Progenitor cell of endocrine pancreas (in vitro differentiated cells): ENCODE data around the gene CALN1. TPM values are rescaled to one million over a fixed set of nuclear protein-coding genes. Genes with fewer than 3 reads are reported as not detected.
"Not testable (repeated sequence)": the region's sequence is repeated elsewhere in the genome, so short reads cannot be mapped to it uniquely, and the experiment has no call there.

Experiments used
- DNase-seq: peaks from one replicate; pipeline ENCODE4 v3.0.0; 2021; ENCODE audit warnings: low spot score; ENCODE audit not compliant: unreplicated experiment
- H3K27ac Mint-ChIP-seq: 2 replicates; pipeline ENCODE4 v1.8.0; 2021; ENCODE audit warnings: mild to moderate bottlenecking, moderate library complexity, mixed read lengths
- H3K27me3 Mint-ChIP-seq: 2 replicates; pipeline ENCODE4 v1.8.0; 2021; ENCODE audit warnings: mixed read lengths
- H3K36me3 Mint-ChIP-seq: 2 replicates; pipeline ENCODE4 v1.8.0; 2022; ENCODE audit warnings: mixed read lengths; ENCODE audit not compliant: insufficient read depth
- H3K4me1 Mint-ChIP-seq: 2 replicates; pipeline ENCODE4 v1.8.0; 2021; ENCODE audit warnings: low read depth, mixed read lengths
- H3K4me3 Mint-ChIP-seq: 2 replicates; pipeline ENCODE4 v1.8.0; 2021; ENCODE audit warnings: low read depth, mild to moderate bottlenecking, moderate library complexity, mixed read lengths
- H3K9me3 Mint-ChIP-seq: 2 replicates; pipeline ENCODE4 v1.8.0; 2021; ENCODE audit warnings: low read depth, mixed read lengths
- long read RNA-seq: library from polyadenylated mRNA; unstranded; transcript quantifications from one replicate; pipeline ENCODE4 v2.0.0, GENCODE V29; 2020
- total RNA-seq: library from RNA; stranded (reverse); gene quantifications from 2 replicates; pipeline ENCODE4 v1.2.1, GENCODE V29; 2021
- TF ChIP-seq, protein P1 (sequence below): fragments of 200-600 bp; sonication (generic); IDR thresholded peaks from one replicate; pipeline ENCODE4 v1.5.0; 2021; ENCODE audit warnings: antibody characterized with exemption, mild to moderate bottlenecking; ENCODE audit not compliant: unreplicated experiment

The CALN1 gene
- total RNA-seq, result 0.62 and 0.79 TPM in 2 replicates
- long read RNA-seq, result 0 reads

DNA sequence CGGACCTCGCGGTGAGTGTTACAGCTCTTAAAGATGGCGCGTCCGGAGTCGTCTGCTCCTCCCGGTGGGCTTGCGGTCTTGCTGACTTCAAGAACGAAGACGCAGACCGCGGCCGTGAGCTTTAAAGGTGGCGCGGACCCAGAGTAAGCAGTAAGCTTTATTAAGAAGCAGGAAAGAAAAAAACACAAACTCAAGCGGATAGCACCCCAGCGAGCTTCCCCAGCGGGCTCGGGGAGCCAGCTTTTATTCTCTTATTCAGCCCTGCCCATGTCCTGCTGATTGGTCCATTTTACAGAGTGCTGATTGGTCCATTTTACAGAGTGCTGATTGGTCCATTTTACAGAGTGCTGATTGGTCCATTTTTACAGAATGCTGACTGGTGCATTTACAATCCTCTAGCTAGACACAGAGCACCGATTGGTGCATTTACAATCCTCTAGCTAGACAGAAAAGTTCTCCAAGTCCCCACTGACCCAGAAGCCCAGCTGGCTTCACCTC is at the start of gene CALN1:
CALN1 (minus strand) TSS at position 218 of the 498 bp plus-strand sequence.
- not testable (repeated sequence) for H3K27ac Mint-ChIP-seq, H3K36me3 Mint-ChIP-seq, H3K4me1 Mint-ChIP-seq, DNase-seq, H3K27me3 Mint-ChIP-seq, H3K4me3 Mint-ChIP-seq, H3K9me3 Mint-ChIP-seq

- TF ChIP-seq, protein P1, sequence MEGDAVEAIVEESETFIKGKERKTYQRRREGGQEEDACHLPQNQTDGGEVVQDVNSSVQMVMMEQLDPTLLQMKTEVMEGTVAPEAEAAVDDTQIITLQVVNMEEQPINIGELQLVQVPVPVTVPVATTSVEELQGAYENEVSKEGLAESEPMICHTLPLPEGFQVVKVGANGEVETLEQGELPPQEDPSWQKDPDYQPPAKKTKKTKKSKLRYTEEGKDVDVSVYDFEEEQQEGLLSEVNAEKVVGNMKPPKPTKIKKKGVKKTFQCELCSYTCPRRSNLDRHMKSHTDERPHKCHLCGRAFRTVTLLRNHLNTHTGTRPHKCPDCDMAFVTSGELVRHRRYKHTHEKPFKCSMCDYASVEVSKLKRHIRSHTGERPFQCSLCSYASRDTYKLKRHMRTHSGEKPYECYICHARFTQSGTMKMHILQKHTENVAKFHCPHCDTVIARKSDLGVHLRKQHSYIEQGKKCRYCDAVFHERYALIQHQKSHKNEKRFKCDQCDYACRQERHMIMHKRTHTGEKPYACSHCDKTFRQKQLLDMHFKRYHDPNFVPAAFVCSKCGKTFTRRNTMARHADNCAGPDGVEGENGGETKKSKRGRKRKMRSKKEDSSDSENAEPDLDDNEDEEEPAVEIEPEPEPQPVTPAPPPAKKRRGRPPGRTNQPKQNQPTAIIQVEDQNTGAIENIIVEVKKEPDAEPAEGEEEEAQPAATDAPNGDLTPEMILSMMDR, result no peak
- no peak for DNase-seq
- H3K36me3 Mint-ChIP-seq, result no peaks in the 10 kb centered on the region
- no peaks in the 10 kb centered on the region for H3K9me3 Mint-ChIP-seq
- H3K4me3 Mint-ChIP-seq, result no peak overlapping the region
- peaks cover 18% of the 10 kb centered on the region for H3K27me3 Mint-ChIP-seq
- no peaks in the 10 kb centered on the region for H3K4me1 Mint-ChIP-seq
- H3K27ac Mint-ChIP-seq, result no peak overlapping the region
Observed at GRCh38 chr7:72453471-72453870, 41.3 kb upstream of the CALN1 start.

DNA sequence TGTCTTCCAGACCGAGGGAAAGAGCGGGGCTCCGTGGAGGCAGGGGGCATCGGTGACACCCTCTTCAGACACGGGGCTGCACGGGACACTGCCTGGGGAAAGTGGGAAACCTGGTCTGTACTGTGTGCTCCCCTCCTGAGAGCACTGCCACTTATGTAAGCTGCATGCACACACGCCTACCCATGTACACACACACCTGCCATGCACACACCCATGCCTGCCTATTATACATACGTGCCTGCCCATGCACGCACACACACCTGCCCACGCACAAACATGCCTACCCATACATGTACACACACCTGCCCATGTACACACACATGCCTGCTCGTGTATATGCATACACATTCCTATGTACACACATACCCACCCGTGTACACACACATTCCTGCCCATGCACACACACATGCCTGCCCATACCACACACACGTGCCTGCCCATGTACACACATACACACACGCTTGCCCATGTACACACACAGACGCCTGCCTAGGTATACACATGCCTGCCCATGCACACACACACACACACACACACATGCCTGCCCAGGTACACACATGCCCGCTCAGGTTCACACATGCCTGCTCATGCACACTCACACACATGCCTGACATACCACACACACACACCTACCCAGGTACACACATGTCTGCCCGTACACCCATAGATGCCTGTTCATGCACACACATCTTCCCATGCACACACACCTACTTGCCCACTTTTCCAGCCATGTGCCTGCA is 35.5 kb upstream of the CALN1 start:
- no peak for DNase-seq
- Mint-ChIP-seq H3K4me1 (peaks cover 23% of the 10 kb centered on the region), H3K27me3 (peaks cover 55% of the 10 kb centered on the region), H3K9me3 (no peaks in the 10 kb centered on the region), H3K4me3 (no peak overlapping the region), H3K36me3 (no peaks in the 10 kb centered on the region), H3K27ac (no peak overlapping the region)
- TF ChIP-seq, protein P1, result no peak

- Mint-ChIP-seq H3K9me3 (no peaks in the 10 kb centered on the region), H3K27me3 (peaks cover 54% of the 10 kb centered on the region), H3K4me1 (peaks cover 23% of the 10 kb centered on the region), H3K4me3 (no peak overlapping the region), H3K36me3 (no peaks in the 10 kb centered on the region), H3K27ac (no peak overlapping the region)
- TF ChIP-seq, protein P1, result no peak
- DNase-seq, result no peak
Observed at GRCh38 chr7:72446591-72447462, 34.7 kb upstream of the CALN1 start.

- no peak for DNase-seq
- Mint-ChIP-seq H3K27me3 (peaks cover 53% of the 10 kb centered on the region), H3K36me3 (no peaks in the 10 kb centered on the region), H3K4me3 (no peak overlapping the region), H3K4me1 (peaks cover 23% of the 10 kb centered on the region), H3K27ac (no peak overlapping the region), H3K9me3 (no peaks in the 10 kb centered on the region)
- TF ChIP-seq, protein P1, result no peak
Observed at GRCh38 chr7:72446131-72446530, 34.0 kb upstream of the CALN1 start.
